ENCODE results near the gene RALY.

GRCh38 chr20:34115232-34115631 is 121.5 kb downstream of the RALY start:
- TF ChIP-seq CTCF (IDR thresholded peaks at IDR 0.05) (no peak), CHD2 (IDR thresholded peaks at IDR 0.05; ENCODE audit: low read length, partially characterized antibody) (no peak), NR3C1 (IDR thresholded peaks at IDR 0.05) (no peak)
